ENCODE measurements around the gene DNAJC16. TPM values are rescaled to one million over a fixed set of nuclear protein-coding genes. Genes with fewer than 3 reads are reported as not detected.

The DNAJC16 gene
- total RNA-seq = 32.6 TPM

GRCh38 chr1:15526490-15527339, at the start of gene DNAJC16:
TSS of gene DNAJC16 (plus strand) at chr1:15526848. CDS start at chr1:15529106, 2,258 bp downstream.

GRCh38 chr1:15524021-15524282, 2.7 kb upstream of the DNAJC16 start, which contains the start of gene CASP9:
TSS of gene CASP9 (minus strand) at chr1:15524215. CDS start at chr1:15524200, 15 bp downstream.

DNA sequence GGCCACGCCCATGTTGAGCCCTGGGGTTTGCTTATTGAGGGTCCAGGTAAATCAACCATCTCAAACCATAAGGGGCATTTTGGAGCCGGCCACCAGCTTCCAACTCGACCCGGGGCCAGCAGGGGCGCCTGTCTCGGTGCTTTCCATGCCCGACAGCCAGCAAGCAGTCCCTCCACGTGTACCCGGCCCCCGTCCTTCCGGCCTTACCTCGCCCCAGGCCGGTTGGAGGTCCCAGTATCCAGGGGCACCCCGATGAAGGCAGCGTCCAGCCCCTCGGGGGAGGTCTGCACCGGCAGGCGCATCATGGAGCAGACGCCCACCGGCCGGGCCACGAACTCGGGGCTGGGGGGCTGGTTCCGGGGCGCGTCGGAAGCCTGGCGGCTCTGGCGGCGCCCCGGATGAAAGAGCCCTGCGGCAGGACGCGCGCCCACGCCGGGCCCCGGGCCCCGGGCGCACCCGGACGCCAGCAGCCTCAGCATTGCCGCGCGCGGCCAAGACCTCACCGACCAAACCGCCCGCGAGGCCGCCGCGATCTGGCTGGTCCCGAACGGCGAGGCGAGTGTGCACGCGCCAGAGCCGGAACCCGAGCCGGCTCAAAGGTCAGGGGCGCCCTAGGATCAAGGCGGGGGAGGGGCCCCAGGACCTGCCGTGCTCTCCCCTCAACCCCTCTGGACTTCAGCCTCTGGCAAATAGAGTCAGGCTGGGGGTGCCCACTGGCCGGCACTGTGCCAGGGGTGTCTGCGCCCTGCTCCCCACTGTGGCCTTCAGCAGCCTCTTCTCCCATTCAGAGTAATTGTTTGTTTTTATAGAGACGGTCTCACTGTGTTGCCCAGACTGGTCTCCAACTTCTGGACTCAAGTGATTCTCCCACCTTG, 58.1 kb downstream of the DNAJC16 start, which contains the start of gene AGMAT:
Gene AGMAT (minus strand): TSS at position 563 of the 875 bp plus-strand sequence. CDS start 84 bp downstream, at position 479.

GRCh38 chr1:15617173-15618076, 90.8 kb downstream of the DNAJC16 start, which contains the start of gene DDI2:
TSS of gene DDI2 (plus strand) at chr1:15617458. CDS start at chr1:15617671, 213 bp downstream.

Other genes with a start within 250 kb of the DNAJC16 start
- 19.4 TPM for gene EFHD2, start 117.0 kb upstream of the DNAJC16 start, total RNA-seq
- not detected for gene CTRC, start 88.4 kb upstream of the DNAJC16 start, total RNA-seq
- gene CELA2A, start 70.1 kb upstream of the DNAJC16 start, total RNA-seq = not detected
- not detected for gene CELA2B, start 50.7 kb upstream of the DNAJC16 start, total RNA-seq
- 13.2 TPM for gene CASP9, start 2.6 kb upstream of the DNAJC16 start, total RNA-seq
- 1.2 TPM for gene AGMAT, start 58.2 kb downstream of the DNAJC16 start, total RNA-seq
- 58.7 TPM for gene DDI2, start 90.6 kb downstream of the DNAJC16 start, total RNA-seq
- gene PLEKHM2, start 157.5 kb downstream of the DNAJC16 start, total RNA-seq = 47.2 TPM
- gene SLC25A34, start 209.4 kb downstream of the DNAJC16 start, total RNA-seq = 3.4 TPM
- gene TMEM82, start 215.7 kb downstream of the DNAJC16 start, total RNA-seq = not detected
- 46.5 TPM for gene FBLIM1, start 231.9 kb downstream of the DNAJC16 start, total RNA-seq

Measured in camera-type eye (tissue), 1 donor.